ENCODE data around the gene SRP14.
"Not testable (repeated sequence)": the region's sequence is repeated elsewhere in the genome, so short reads cannot be mapped to it uniquely, and the experiment has no call there.

The SRP14 gene

DNA sequence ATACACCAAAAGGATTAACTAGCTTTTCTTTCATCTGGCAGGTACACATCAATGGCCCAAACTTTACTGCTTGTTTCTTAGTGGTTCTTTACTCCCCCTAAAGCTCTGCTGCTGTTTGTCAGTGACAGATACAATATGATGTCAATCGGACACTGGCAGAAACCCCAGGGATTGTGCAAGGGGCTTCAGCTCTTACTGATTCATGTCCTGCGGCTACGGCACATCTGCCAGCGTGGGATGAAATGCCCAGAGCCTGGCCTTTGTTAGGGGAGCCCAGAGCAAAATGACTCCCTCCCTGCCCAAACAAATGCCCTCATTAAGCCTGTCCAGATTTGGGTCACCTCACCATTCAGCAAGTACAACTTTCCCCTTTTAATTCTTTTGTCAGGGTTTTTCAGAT, 28.3 kb downstream of the SRP14 start:
- H3K27ac Mint-ChIP-seq, result no peak overlapping the region
- H3K27me3 Mint-ChIP-seq, result no peaks in the 10 kb centered on the region
- no peak overlapping the region for H3K4me3 Mint-ChIP-seq
- H3K36me3 Mint-ChIP-seq (ENCODE audit: low read depth), result peaks cover 89% of the 10 kb centered on the region
- intact Hi-C loops (cut with micrococcal nuclease), result no loop called here
- peaks cover 27% of the 10 kb centered on the region for H3K9me3 Mint-ChIP-seq
- peaks cover 8% of the 10 kb centered on the region for H3K4me1 Mint-ChIP-seq (ENCODE audit: low read depth)

DNA sequence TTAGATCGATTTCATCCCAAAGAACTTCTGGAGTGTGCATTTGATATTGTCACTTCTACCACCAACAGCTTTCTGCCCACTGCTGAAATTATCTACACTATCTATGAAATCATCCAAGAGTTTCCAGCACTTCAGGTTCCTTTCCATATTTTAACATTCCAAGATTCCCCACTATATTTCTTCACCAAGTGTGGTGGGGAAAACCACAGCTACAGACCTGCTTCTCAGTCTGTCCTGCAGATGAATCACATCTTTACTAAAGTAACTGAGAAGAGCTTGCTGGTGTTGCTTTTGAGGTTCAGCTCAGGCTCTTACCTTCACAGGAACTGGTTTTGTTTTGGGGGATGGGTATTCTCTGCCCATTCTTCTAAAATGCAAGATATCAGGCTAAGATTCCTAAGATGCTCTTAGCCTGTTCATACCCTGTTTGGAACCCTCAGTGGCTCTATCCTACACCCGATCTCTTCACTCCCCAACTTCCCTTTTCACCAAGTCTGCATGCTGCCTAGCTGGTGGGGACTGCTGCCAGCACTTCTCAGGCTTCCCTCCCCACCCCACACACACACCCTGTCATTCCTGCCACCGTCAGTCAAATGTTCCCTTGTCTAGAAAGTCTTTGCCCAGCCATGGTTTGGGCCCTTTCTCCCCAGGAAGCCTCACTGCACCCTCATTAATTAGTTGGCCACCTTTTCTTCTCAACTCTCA, 30.8 kb downstream of the SRP14 start:
- intact Hi-C loops (cut with micrococcal nuclease), result no loop called here
- peaks cover 88% of the 10 kb centered on the region for H3K36me3 Mint-ChIP-seq (ENCODE audit: low read depth)

DNA sequence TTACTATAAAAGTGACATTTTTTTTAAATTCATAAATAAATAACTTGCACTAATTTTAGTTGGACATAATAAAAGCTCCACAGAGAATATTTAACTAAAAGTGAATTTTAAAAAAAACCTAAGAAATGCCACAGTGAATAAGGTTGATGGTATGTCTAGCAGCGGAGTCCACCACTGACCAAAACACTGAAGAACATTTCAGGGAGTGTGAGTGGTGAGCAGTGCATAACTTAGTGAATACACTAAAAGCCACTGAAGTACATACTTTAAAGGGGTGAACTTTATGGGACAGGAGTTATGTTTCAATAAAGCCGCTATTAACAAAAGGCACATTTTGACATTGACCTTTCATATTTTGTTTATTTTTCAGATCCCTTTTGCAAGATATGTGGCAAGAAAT, 32.3 kb downstream of the SRP14 start:
- Mint-ChIP-seq H3K4me1 (ENCODE audit: low read depth) (peaks cover 8% of the 10 kb centered on the region), H3K36me3 (ENCODE audit: low read depth) (peaks cover 77% of the 10 kb centered on the region), H3K4me3 (no peak overlapping the region), H3K9me3 (no peaks in the 10 kb centered on the region), H3K27ac (no peak overlapping the region), H3K27me3 (no peaks in the 10 kb centered on the region)
- intact Hi-C loops (cut with micrococcal nuclease), result no loop called here

More for the DNA sequence above, 30.8 kb downstream of the SRP14 start:
- Mint-ChIP-seq H3K4me1 (ENCODE audit: low read depth) (peaks cover 8% of the 10 kb centered on the region), H3K27ac (no peak overlapping the region), H3K9me3 (peaks cover 5% of the 10 kb centered on the region), H3K4me3 (no peak overlapping the region), H3K27me3 (no peaks in the 10 kb centered on the region)

DNA sequence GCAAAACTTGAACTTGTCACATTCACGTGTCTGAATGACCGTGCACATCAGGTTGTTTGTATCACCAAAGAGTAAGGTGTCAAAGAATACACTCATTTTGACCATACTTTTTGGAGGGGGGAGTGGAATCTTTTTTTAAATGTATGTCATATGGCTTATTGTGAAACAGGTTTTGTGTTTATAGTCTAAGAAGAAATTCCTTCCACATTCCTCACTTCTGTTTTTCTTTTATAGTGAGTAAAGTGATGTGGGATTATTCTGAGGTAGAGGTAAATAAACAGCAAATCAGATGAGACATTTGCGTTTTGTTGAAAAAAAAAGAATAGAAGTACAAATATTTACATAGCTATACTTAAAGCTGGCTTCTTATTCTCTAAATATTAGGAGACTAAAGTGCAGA, 33.0 kb downstream of the SRP14 start:
- no peaks in the 10 kb centered on the region for H3K9me3 Mint-ChIP-seq
- no peaks in the 10 kb centered on the region for H3K27me3 Mint-ChIP-seq
- peaks cover 8% of the 10 kb centered on the region for H3K4me1 Mint-ChIP-seq (ENCODE audit: low read depth)
- intact Hi-C loops (cut with micrococcal nuclease), result no loop called here
- no peak overlapping the region for H3K4me3 Mint-ChIP-seq
- H3K36me3 Mint-ChIP-seq (ENCODE audit: low read depth), result peaks cover 77% of the 10 kb centered on the region
- H3K27ac Mint-ChIP-seq, result no peak overlapping the region

DNA sequence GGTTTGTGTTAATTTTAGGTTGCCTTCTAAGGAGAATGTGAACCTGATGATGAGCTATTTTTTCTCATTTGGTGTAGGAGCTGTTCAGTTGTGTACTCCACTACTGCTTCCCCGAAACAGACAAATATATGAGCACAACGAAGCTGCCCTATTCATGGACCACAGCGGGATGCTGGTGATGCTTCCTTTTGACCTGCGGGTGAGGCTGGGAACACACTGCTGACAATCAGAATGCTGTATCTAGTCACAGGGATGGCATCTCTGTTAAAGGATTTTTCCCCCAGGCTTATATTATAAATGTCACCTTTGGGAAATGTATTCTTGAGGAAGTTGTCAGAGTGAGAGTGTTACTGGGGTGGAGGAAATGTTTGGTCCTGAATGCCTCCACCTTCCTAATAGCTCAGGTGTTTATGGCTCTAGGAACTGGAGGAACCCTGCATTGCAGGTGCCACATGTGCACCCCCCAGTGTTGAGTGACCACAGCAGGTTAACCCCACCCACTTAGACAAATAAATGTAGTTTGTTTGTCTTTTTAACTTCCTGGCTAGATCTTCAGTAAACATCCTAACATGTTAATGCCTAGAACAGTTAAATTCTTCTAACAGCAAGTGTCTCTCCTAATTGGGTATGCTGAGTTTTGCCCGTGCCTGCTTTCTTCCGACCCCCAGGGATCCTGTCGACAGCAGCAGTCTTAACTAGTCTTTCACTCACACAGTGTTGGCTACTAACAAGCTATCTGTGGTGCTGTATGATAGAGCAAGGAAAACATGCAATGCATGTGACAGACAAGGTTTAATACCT, 35.7 kb downstream of the SRP14 start:
- Mint-ChIP-seq H3K4me3 (no peak overlapping the region), H3K27ac (no peak overlapping the region)
- intact Hi-C loops (cut with micrococcal nuclease), result no loop called here

DNA sequence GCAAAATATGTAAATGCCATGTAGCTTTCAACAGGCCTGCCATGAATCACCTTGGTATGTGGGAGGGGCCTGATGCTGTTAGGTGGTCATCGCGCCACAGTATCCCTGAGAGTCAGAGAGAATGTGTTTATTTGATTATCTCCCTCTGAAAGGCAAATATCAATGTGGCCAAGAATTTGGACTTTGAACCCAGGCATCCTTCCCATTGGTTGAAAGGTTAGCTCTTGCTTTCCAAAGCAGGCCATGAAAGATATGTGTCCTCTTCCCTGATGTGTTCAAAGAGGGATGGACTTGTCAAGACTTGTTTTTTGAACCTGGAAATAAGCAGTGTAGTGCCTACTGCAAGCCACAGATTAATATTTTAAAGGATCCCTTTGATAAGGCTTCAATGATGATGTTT, 36.7 kb downstream of the SRP14 start:
- H3K9me3 Mint-ChIP-seq, result no peaks in the 10 kb centered on the region
- no peaks in the 10 kb centered on the region for H3K27me3 Mint-ChIP-seq
- H3K27ac Mint-ChIP-seq, result no peak overlapping the region
- intact Hi-C loops (cut with micrococcal nuclease), result no loop called here
- peaks cover 76% of the 10 kb centered on the region for H3K36me3 Mint-ChIP-seq (ENCODE audit: low read depth)
- H3K4me3 Mint-ChIP-seq, result no peak overlapping the region
- H3K4me1 Mint-ChIP-seq (ENCODE audit: low read depth), result no peaks in the 10 kb centered on the region

More for the DNA sequence above, 35.7 kb downstream of the SRP14 start:
- Mint-ChIP-seq H3K36me3 (ENCODE audit: low read depth) (peaks cover 76% of the 10 kb centered on the region), H3K27me3 (no peaks in the 10 kb centered on the region), H3K9me3 (no peaks in the 10 kb centered on the region), H3K4me1 (ENCODE audit: low read depth) (peaks cover 4% of the 10 kb centered on the region)

DNA sequence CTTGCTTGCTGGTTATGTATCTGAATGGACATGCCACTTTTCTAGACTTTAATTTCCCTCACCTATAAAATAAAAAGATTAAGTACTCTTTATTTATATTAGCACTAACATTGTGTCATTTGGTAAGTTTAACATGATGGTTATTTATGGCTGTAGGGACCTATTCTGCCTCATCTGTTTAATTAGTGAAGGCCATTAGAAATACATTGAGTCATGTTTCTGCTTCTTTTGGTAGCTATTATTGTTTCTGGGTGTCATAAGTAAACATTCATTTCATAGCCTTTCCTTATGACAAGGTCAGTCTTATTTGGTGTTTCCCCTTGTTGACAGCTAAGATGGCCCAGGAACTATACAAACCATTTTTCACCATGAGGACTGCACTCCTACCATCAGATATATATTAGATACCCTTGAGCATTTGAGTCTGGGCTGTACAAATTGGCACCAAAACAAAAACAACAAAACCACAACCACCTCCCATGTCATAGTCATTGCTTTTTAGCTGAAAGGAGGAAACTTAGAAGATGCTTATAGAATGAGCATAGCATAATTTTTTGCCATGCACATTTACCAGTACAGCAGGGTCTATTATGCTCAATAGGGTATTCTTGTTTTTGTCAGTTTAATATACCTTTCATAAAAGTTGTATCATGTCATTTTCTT, 39.3 kb downstream of the SRP14 start:
- Mint-ChIP-seq H3K27me3 (no peaks in the 10 kb centered on the region), H3K36me3 (ENCODE audit: low read depth) (peaks cover 77% of the 10 kb centered on the region), H3K27ac (no peak overlapping the region), H3K4me3 (no peak overlapping the region), H3K4me1 (ENCODE audit: low read depth) (no peaks in the 10 kb centered on the region), H3K9me3 (no peaks in the 10 kb centered on the region)
- intact Hi-C loops (cut with micrococcal nuclease), result no loop called here

DNA sequence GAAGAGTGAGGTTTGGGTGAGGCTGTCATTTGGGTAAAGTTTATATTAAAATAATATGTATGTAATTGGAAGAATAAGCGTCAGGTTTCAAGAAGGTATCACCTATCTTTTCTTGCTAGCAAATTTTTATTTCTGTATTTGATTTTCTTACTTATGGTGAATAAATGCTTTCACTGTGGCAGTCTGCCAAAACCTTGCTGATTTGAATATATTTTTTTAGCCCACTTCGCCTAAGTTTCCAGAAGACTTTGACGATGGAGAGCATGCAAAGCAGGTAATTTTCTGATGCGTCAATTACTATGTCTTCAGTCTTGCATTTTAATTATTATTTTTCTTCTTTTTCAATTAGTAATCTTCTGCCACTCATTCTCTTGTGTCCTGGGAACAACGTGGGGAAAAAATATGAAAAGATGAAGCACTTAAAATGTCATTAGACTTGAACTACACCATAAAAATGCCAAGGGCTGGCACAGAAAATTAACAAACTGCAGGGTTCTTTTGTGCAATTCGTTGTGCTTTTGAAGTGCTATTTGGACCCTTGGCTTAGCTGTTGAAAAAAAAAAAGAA, 40.4 kb downstream of the SRP14 start:
- peaks cover 77% of the 10 kb centered on the region for H3K36me3 Mint-ChIP-seq (ENCODE audit: low read depth)
- no peaks in the 10 kb centered on the region for H3K4me1 Mint-ChIP-seq (ENCODE audit: low read depth)
- no peaks in the 10 kb centered on the region for H3K9me3 Mint-ChIP-seq
- no peaks in the 10 kb centered on the region for H3K27me3 Mint-ChIP-seq
- intact Hi-C loops (cut with micrococcal nuclease), result no loop called here
- no peak overlapping the region for H3K4me3 Mint-ChIP-seq
- no peak overlapping the region for H3K27ac Mint-ChIP-seq

DNA sequence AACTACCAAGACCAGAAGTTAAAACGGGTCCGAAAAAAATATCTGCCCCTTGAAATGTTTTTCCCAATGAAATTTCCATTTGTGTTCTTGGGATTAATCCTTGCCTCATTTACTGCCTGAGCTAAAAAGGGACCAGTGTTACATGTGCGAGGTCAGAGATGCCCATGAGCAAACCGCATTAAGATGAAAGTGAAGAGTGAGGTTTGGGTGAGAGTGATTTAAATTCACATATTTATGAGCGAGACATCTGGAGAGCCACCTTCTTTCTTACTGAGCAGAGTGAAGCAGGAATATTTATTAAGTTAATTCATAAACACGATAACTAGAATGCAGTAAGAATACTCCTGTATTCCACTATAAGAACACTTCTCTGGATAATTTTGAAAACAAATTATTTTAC, 41.3 kb downstream of the SRP14 start:
- intact Hi-C loops (cut with micrococcal nuclease), result no loop called here
- Mint-ChIP-seq H3K27me3 (no peaks in the 10 kb centered on the region), H3K27ac (no peak overlapping the region), H3K9me3 (no peaks in the 10 kb centered on the region), H3K4me3 (no peak overlapping the region), H3K4me1 (ENCODE audit: low read depth) (no peaks in the 10 kb centered on the region), H3K36me3 (ENCODE audit: low read depth) (peaks cover 79% of the 10 kb centered on the region)

DNA sequence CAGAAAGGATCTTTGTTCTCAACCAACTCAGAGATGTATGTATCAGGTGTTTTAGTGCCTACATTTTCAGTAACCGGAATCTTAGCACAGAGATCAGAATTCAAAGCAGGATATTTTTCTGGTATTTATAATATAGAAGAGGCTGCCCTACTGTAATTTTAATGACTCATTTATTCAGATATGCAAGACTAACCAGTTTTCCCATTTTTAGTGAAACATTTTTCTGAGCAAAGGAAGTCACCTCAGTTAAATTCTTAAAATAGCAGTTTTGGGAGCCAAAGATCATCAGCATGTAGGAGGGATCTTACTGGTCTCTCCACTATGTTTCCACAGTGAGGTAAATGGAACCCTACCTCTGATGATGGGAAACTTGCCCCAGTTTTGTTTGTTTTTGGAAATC, 42.0 kb downstream of the SRP14 start:
- intact Hi-C loops (cut with micrococcal nuclease), result no loop called here
- H3K9me3 Mint-ChIP-seq, result no peaks in the 10 kb centered on the region
- no peaks in the 10 kb centered on the region for H3K4me1 Mint-ChIP-seq (ENCODE audit: low read depth)
- no peak overlapping the region for H3K27ac Mint-ChIP-seq
- H3K36me3 Mint-ChIP-seq (ENCODE audit: low read depth), result peaks cover 83% of the 10 kb centered on the region
- H3K27me3 Mint-ChIP-seq, result no peaks in the 10 kb centered on the region
- no peak overlapping the region for H3K4me3 Mint-ChIP-seq

DNA sequence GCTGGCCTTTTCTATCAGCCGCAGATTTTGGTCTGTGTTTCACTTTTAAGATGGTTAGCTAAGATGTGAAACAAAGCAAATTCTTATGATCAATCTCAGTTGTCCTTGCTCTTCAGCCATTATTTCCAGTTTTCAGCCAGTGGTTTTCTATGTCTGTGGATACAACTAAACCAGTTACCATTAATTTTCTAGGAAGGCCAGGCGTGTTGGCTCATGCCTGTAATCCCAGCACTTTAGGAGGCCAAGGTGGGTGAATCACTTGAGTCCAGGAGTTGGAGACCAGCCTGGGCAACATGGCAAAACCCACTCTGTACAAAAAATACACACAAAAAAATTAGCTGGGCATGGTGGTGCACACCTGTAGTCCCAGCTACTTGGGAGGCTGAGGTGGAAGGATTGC, 42.8 kb downstream of the SRP14 start:
- H3K4me1 Mint-ChIP-seq (ENCODE audit: low read depth); H3K27ac Mint-ChIP-seq; H3K9me3 Mint-ChIP-seq; H3K4me3 Mint-ChIP-seq; intact Hi-C loops (cut with micrococcal nuclease); H3K27me3 Mint-ChIP-seq: not testable (repeated sequence)
- peaks cover 86% of the 10 kb centered on the region for H3K36me3 Mint-ChIP-seq (ENCODE audit: low read depth)

DNA sequence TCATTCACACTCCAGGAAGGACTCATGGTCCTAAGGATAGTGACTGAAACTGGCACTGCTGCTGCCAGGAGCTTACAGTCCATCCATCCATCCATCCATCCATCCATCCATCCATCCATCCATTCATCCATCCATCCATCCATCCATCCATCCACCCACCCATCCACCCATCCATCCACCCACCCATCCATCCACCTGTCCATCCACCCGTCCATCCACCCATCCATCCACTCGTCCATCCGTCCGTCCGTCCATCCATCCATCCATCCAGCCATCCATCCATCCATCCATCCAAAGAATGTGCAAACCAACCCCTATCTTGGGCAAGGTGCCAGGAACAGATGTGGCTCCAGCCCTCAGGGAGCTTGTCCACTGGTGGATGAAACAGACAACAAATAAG, 46.0 kb downstream of the SRP14 start:
- intact Hi-C loops (cut with micrococcal nuclease); H3K4me1 Mint-ChIP-seq (ENCODE audit: low read depth); H3K4me3 Mint-ChIP-seq; H3K27ac Mint-ChIP-seq; H3K9me3 Mint-ChIP-seq; H3K27me3 Mint-ChIP-seq: not testable (repeated sequence)
- peaks cover 94% of the 10 kb centered on the region for H3K36me3 Mint-ChIP-seq (ENCODE audit: low read depth)

DNA sequence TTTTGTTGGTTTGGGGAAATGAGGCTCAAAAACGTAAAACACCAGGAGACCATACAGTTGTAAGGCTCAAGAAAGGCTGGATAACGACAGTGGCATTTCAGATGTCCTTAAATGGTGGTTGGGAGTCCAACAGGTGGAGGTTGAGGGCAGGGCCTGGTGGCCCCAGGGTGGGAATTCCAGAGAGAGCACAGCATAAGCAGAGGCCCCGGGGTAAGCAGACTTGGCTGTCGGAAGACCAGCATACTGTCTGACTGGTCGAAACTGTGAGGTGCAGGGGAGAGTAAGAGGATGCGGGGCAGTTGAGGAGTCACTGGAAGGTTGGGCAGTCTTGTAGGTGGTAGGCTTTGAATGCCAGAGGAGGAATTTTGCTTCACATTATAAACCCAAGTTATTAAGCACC, 48.3 kb downstream of the SRP14 start:
- Mint-ChIP-seq H3K27me3 (no peaks in the 10 kb centered on the region), H3K27ac (no peak overlapping the region), H3K9me3 (no peaks in the 10 kb centered on the region), H3K4me1 (ENCODE audit: low read depth) (no peaks in the 10 kb centered on the region), H3K4me3 (no peak overlapping the region), H3K36me3 (ENCODE audit: low read depth) (peaks cover 92% of the 10 kb centered on the region)
- intact Hi-C loops (cut with micrococcal nuclease), result no loop called here

DNA sequence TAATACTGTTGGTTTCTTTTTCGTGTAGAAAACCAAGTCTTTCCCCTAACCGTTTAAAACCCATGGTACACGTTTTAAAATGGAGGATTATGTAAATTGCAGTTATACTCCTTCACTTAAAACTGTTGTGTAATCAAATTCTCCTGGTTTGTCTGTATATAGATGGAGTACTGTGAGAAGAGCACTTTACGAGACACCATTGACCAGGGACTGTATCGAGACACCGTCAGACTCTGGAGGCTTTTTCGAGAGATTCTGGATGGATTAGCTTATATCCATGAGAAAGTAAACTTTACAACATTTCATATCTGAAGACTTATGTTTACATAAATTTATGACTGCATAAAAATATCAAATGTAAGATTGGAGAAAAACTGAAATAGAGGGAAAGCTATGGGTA, 51.2 kb downstream of the SRP14 start:
- Mint-ChIP-seq H3K9me3 (no peaks in the 10 kb centered on the region), H3K4me1 (ENCODE audit: low read depth) (no peaks in the 10 kb centered on the region), H3K27me3 (no peaks in the 10 kb centered on the region), H3K27ac (no peak overlapping the region), H3K4me3 (no peak overlapping the region), H3K36me3 (ENCODE audit: low read depth) (peaks cover 92% of the 10 kb centered on the region)
- intact Hi-C loops (cut with micrococcal nuclease), result no loop called here

Data from dendritic cell treated with granulocyte-macrophage colony-stimulating factor and Interleukin-4, amounts not matched to agents 40 ng/mL and 50 ng/mL, for 4 days (primary cell).